ENCODE measurements around the gene GNB5. TPM values are rescaled to one million over a fixed set of nuclear protein-coding genes. Genes with fewer than 3 reads are reported as not detected.

Gene GNB5
- total RNA-seq, 4 donors from 2014 or later: 0.60 to 12.7 (median 7.8) TPM

- in situ Hi-C loops (cut with MboI; ENCODE audit: low pct_ligation_motif_present in 1 of 4, low pct_unique_long_range_greater_than_20kb in 1 of 4, low sequenced_read_pairs in 3 of 4) (loop anchor here in 1 of 4 donors (10.0 kb wide), 1 partner anchor 64 kb away; no protein-coding TSS in a partner anchor), intact Hi-C loops (cut with DNase I; ENCODE audit: low total_unique reads) (no loop called here)
- no peak overlapping the region for H3K27ac ChIP-seq
- peaks cover 0 to 6% (median 0%) of the 10 kb centered on the region in 4 donors for H3K36me3 ChIP-seq
- TF ChIP-seq POLR2AphosphoS5 (IDR thresholded peaks at IDR 0.05) (no peak), EP300 (IDR thresholded peaks at IDR 0.05; ENCODE audit: low read depth) (no peak), POLR2A (IDR thresholded peaks at IDR 0.05) (no peak), CTCF (IDR thresholded peaks at IDR 0.05) (no peak)
- H3K9me3 ChIP-seq: no peaks in the 10 kb centered on the region
- DNase-seq: no peak
- WGBS, 2 donors (ENCODE audit: low coverage in 1 of 2): 66% methylated on average over 2 of the region's 2 CpGs; no CpG with 5 or more reads in 1 of the 2 donors
- H3K27me3 ChIP-seq: no peaks in the 10 kb centered on the region
- no peaks in the 10 kb centered on the region for H3K4me1 ChIP-seq
- H3K4me3 ChIP-seq: no peak overlapping the region
These were observed 8.1 kb upstream of the GNB5 start for GRCh38 chr15:52199271-52199670.

GRCh38 chr15:52196891-52197290, 5.7 kb upstream of the GNB5 start:
- WGBS, 2 donors (ENCODE audit: low coverage in 1 of 2): 56 to 57% methylated on average over 3 of the region's 3 CpGs
- DNase-seq: no peak
- intact Hi-C loops (cut with DNase I; ENCODE audit: low total_unique reads): no loop called here
- Histone ChIP-seq H3K9me3 (no peaks in the 10 kb centered on the region), H3K4me1 (no peaks in the 10 kb centered on the region), H3K4me3 (no peak overlapping the region), H3K27me3 (no peaks in the 10 kb centered on the region), H3K36me3 (peaks cover 0 to 5% (median 0%) of the 10 kb centered on the region in 4 donors), H3K27ac (no peak overlapping the region)
- TF ChIP-seq POLR2A (IDR thresholded peaks at IDR 0.05) (no peak), CTCF (IDR thresholded peaks at IDR 0.05) (no peak), POLR2AphosphoS5 (IDR thresholded peaks at IDR 0.05) (no peak), EP300 (IDR thresholded peaks at IDR 0.05; ENCODE audit: low read depth) (no peak)
- in situ Hi-C loops (cut with MboI; ENCODE audit: low pct_ligation_motif_present in 1 of 4, low pct_unique_long_range_greater_than_20kb in 1 of 4, low sequenced_read_pairs in 3 of 4): loop anchor here in 1 of 4 donors (10.0 kb wide), 1 partner anchor 62 kb away; no protein-coding TSS in a partner anchor

GRCh38 chr15:52193791-52194190, 2.6 kb upstream of the GNB5 start:
- Histone ChIP-seq H3K4me1 (no peaks in the 10 kb centered on the region), H3K9me3 (no peaks in the 10 kb centered on the region), H3K27me3 (no peaks in the 10 kb centered on the region), H3K4me3 (no peak overlapping the region), H3K36me3 (peaks cover 0 to 5% (median 0%) of the 10 kb centered on the region in 4 donors), H3K27ac (no peak overlapping the region)
- intact Hi-C loops (cut with DNase I; ENCODE audit: low total_unique reads): no loop called here
- TF ChIP-seq POLR2AphosphoS5 (IDR thresholded peaks at IDR 0.05) (no peak), EP300 (IDR thresholded peaks at IDR 0.05; ENCODE audit: low read depth) (no peak), POLR2A (IDR thresholded peaks at IDR 0.05) (no peak), CTCF (IDR thresholded peaks at IDR 0.05) (no peak)
- WGBS, 2 donors (ENCODE audit: low coverage in 1 of 2): 78% methylated on average over 1 of the region's 1 CpG; no CpG with 5 or more reads in 1 of the 2 donors
- no peak for DNase-seq
- in situ Hi-C loops (cut with MboI; ENCODE audit: low pct_ligation_motif_present in 1 of 4, low pct_unique_long_range_greater_than_20kb in 1 of 4, low sequenced_read_pairs in 3 of 4): loop anchor here in 1 of 4 donors (10.0 kb wide), 1 partner anchor 59 kb away; no protein-coding TSS in a partner anchor

- TF ChIP-seq CTCF (IDR thresholded peaks at IDR 0.05) (no peak), POLR2AphosphoS5 (IDR thresholded peaks at IDR 0.05) (no peak), POLR2A (IDR thresholded peaks at IDR 0.05) (no peak), EP300 (IDR thresholded peaks at IDR 0.05; ENCODE audit: low read depth) (no peak)
- WGBS, 2 donors (ENCODE audit: low coverage in 1 of 2): 70 to 87% methylated on average over 4 of the region's 4 CpGs
- Histone ChIP-seq H3K4me3 (no peak overlapping the region), H3K27me3 (no peaks in the 10 kb centered on the region), H3K9me3 (no peaks in the 10 kb centered on the region), H3K27ac (no peak overlapping the region), H3K36me3 (peaks cover 0 to 5% (median 0%) of the 10 kb centered on the region in 4 donors), H3K4me1 (no peaks in the 10 kb centered on the region)
- no peak for DNase-seq
- in situ Hi-C loops (cut with MboI; ENCODE audit: low pct_ligation_motif_present in 1 of 4, low pct_unique_long_range_greater_than_20kb in 1 of 4, low sequenced_read_pairs in 3 of 4): loop anchor here in 1 of 4 donors (10.0 kb wide), 1 partner anchor 59 kb away; no protein-coding TSS in a partner anchor
- intact Hi-C loops (cut with DNase I; ENCODE audit: low total_unique reads): no loop called here
These were observed 2.1 kb upstream of the GNB5 start for GRCh38 chr15:52193321-52193720.
